HCT116 (cell line): Measurements from ENCODE around the gene PRKAG2. TPM values are rescaled to one million over a fixed set of nuclear protein-coding genes. Genes with fewer than 3 reads are reported as not detected.

Experiments used
- ATAC-seq: fragments of 200-7000 bp; cut with Tn5 transposase; 2 replicates; pipeline ENCODE4 v1.9.1; 2020; ENCODE audit warnings: mild to moderate bottlenecking, moderate library complexity
- BruUV-seq: library from RNA; stranded (reverse); fragments of 400-500 nt; replicated peaks from 2 replicates; lab custom pipeline; 2021; lab: Mats Ljungman, UMichigan
- CTCF ChIA-PET: fragments of 300-600 bp; sonication (Branson Sonifier 250); formaldehyde crosslinking; loops from one replicate; lab custom pipeline; 2021; ENCODE audit warnings: antibody characterized with exemption; lab: Charles Lee
- POLR2A ChIA-PET: fragments of 300-600, 350-600 bp; sonication (Branson Sonifier 250); formaldehyde crosslinking; loops from one replicate; lab custom pipeline; 2021; ENCODE audit warnings: antibody characterized with exemption; lab: Charles Lee
- RAD21 ChIA-PET, 2 experiments: fragments of 300-600 bp; sonication (Branson Sonifier 250); formaldehyde crosslinking; loops; one replicate each; lab custom pipeline; 2023; ENCODE audit warnings: low total read pairs in 2 of 2; ENCODE audit not compliant: uncharacterized antibody in 2 of 2, unreplicated experiment in 2 of 2, low non-redundant PET in 1 of 2; lab: Charles Lee
- DNase-seq: peaks from one replicate; pipeline ENCODE4 v3.0.0-alpha.2; 2010; ENCODE audit warnings: low read depth, low spot score
- H2AFZ ChIP-seq: fragments of 200-600 bp; shearing (Covaris generic), sonication (generic); 2 replicates; pipeline ENCODE4 v1.6.1; 2017; ENCODE audit warnings: low read depth, mixed run types, mixed read lengths, antibody characterized with exemption, low read length; ENCODE audit not compliant: poor library complexity, severe bottlenecking
- H3K27ac ChIP-seq: 2 replicates; pipeline ENCODE4 v1.5.1; 2012; ENCODE audit warnings: low read depth, low read length
- H3K27me3 ChIP-seq: fragments of 200-600 bp; sonication (generic); 2 replicates; pipeline ENCODE4 v1.6.1; 2016; ENCODE audit warnings: mixed run types, low read length, mixed read lengths; ENCODE audit not compliant: insufficient read depth
- H3K36me3 ChIP-seq, 2 experiments: fragments of 200-500 bp in 1 of 2; fragments of 200-600 bp in 1 of 2; sonication (Bioruptor generic) in 1 of 2; sonication (generic) in 1 of 2; 2 replicates each; pipeline versions ENCODE4 v1.5.1 to v1.6.1; 2014 to 2016; ENCODE audit warnings: low read length in 2 of 2, inconsistent platforms in 1 of 2, mixed read lengths in 1 of 2, mixed run types in 1 of 2; ENCODE audit not compliant: insufficient read depth in 2 of 2, control insufficient read depth in 1 of 2
- H3K4me1 ChIP-seq, 2 experiments: fragments of 200-600 bp in 1 of 2; sonication (generic) in 1 of 2; 2 replicates each; pipeline versions ENCODE4 v1.5.1 to v1.6.1; 2012 to 2017; ENCODE audit warnings: low read length in 2 of 2, inconsistent platforms in 1 of 2, mild to moderate bottlenecking in 1 of 2, mixed read lengths in 1 of 2, mixed run types in 1 of 2, moderate library complexity in 1 of 2; ENCODE audit not compliant: insufficient read depth in 2 of 2, control insufficient read depth in 1 of 2
- H3K4me2 ChIP-seq: fragments of 200-600 bp; sonication (generic); 2 replicates; pipeline ENCODE4 v1.6.1; 2017; ENCODE audit warnings: mixed run types, low read length, mixed read lengths
- H3K4me3 ChIP-seq, 2 experiments: fragments of 200-600 bp in 1 of 2; sonication (generic) in 1 of 2; replicated peaks in 1 of 2; 2 replicates each; pipeline ENCODE4 v1.5.1; 2011 to 2016; ENCODE audit warnings: low read length in 2 of 2, control low read depth in 1 of 2, low read depth in 1 of 2, mild to moderate bottlenecking in 1 of 2, mixed read lengths in 1 of 2, mixed run types in 1 of 2
- H3K79me2 ChIP-seq: fragments of 200-600 bp; sonication (generic); 2 replicates; pipeline ENCODE4 v1.6.1; 2017; ENCODE audit warnings: mild to moderate bottlenecking, mixed run types, low read length, moderate library complexity, mixed read lengths; ENCODE audit not compliant: insufficient read depth
- H3K9ac ChIP-seq: fragments of 200-600 bp; sonication (generic); 2 replicates; pipeline ENCODE4 v1.6.1; 2016; ENCODE audit warnings: low read length, mixed read lengths
- H3K9me2 ChIP-seq: fragments of 200-600 bp; sonication (generic), shearing (Covaris generic); 2 replicates; pipeline ENCODE4 v1.6.1; 2017; ENCODE audit warnings: mixed run types, mild to moderate bottlenecking, moderate library complexity; ENCODE audit not compliant: insufficient read depth
- H3K9me3 ChIP-seq, 2 experiments: fragments of 200-500 bp in 1 of 2; fragments of 200-600 bp in 1 of 2; sonication (Bioruptor generic) in 1 of 2; sonication (generic) in 1 of 2; 2 replicates each; pipeline ENCODE4 v1.6.1; 2014 to 2017; ENCODE audit warnings: low read length in 2 of 2, mixed read lengths in 2 of 2, inconsistent platforms in 1 of 2, low read depth in 1 of 2, mild to moderate bottlenecking in 1 of 2, mixed run types in 1 of 2, moderate library complexity in 1 of 2; ENCODE audit not compliant: control insufficient read depth in 1 of 2, insufficient read depth in 1 of 2
- H4K20me1 ChIP-seq: fragments of 200-600 bp; sonication (generic), shearing (Covaris generic); 2 replicates; pipeline ENCODE4 v1.6.1; 2017; ENCODE audit warnings: mixed run types, mild to moderate bottlenecking, moderate library complexity; ENCODE audit not compliant: insufficient read depth
- CBX3 ChIP-seq: IDR thresholded peaks from 2 replicates; pipeline ENCODE4 v1.6.1; 2012; ENCODE audit warnings: low read depth
- CEBPB ChIP-seq: IDR thresholded peaks from 2 replicates; pipeline ENCODE4 v1.6.1; 2012; ENCODE audit warnings: low read depth
- CTCF ChIP-seq, 3 experiments: fragments of 200-600 bp in 1 of 3; sonication (generic) in 1 of 3; IDR thresholded peaks in 2 of 3; conservative IDR thresholded peaks in 1 of 3; 2 replicates each; pipeline ENCODE4 v1.5.1; 2012 to 2017; ENCODE audit warnings: low read depth in 2 of 3, low read length in 2 of 3, antibody characterized with exemption in 1 of 3, borderline replicate concordance in 1 of 3, control low read depth in 1 of 3, mild to moderate bottlenecking in 1 of 3, mixed read lengths in 1 of 3, mixed run types in 1 of 3, moderate library complexity in 1 of 3; ENCODE audit not compliant: insufficient read depth in 1 of 3
- ELF1 ChIP-seq: IDR thresholded peaks from 2 replicates; pipeline ENCODE4 v1.6.1; 2012; ENCODE audit warnings: low read depth, borderline replicate concordance
- EZH2 ChIP-seq: fragments of 200-600 bp; sonication (generic); IDR thresholded peaks from 2 replicates; pipeline ENCODE4 v1.6.1; 2017; ENCODE audit warnings: antibody characterized with exemption, mixed run types
- FOSL1 ChIP-seq: IDR thresholded peaks from 2 replicates; pipeline ENCODE4 v1.6.1; 2012; ENCODE audit warnings: low read depth
- JUND ChIP-seq: IDR thresholded peaks from 2 replicates; pipeline ENCODE4 v1.6.1; 2012
- MAX ChIP-seq: IDR thresholded peaks from 2 replicates; pipeline ENCODE4 v1.6.1; 2012
- RAD21 ChIP-seq: IDR thresholded peaks from 2 replicates; pipeline ENCODE4 v1.6.1; 2012; ENCODE audit warnings: low read depth, mild to moderate bottlenecking
- ZFX ChIP-seq: fragments of 450-650 bp; IDR thresholded peaks from 2 replicates; pipeline ENCODE4 v1.6.1; 2017
- ZNF274 ChIP-seq: fragments of 200-500 bp; sonication (Bioruptor generic); IDR thresholded peaks from 2 replicates; pipeline ENCODE4 v1.6.1; 2014; ENCODE audit warnings: mild to moderate bottlenecking, low read depth, low read length, inconsistent platforms
- intact Hi-C: fragments of 100-400 bp; cut with micrococcal nuclease; formaldehyde crosslinking; loops from 2 replicates; pipeline ENCODE4 v1.10.0; 2022
- total RNA-seq: library from RNA; stranded (reverse); gene quantifications from one replicate; pipeline ENCODE4 v1.2.1, GENCODE V29; 2021; ENCODE audit not compliant: unreplicated experiment
- TF ChIP-seq, protein P1 (sequence below): IDR thresholded peaks from 2 replicates; pipeline ENCODE4 v1.6.1; 2012
- TF ChIP-seq, protein P2 (sequence below): IDR thresholded peaks from 2 replicates; pipeline ENCODE4 v1.6.1; 2011; ENCODE audit warnings: mild to moderate bottlenecking, low read length, moderate library complexity; ENCODE audit not compliant: insufficient replicate concordance; ENCODE audit errors: extremely low read depth

Gene PRKAG2
- total RNA-seq, 1 experiment from 2014 or later: 23.6 TPM

- TF ChIP-seq CTCF (IDR thresholded peaks at IDR 0.05 in 2 of 3, conservative IDR thresholded peaks at IDR 0.05 in 1 of 3; ENCODE audit: borderline replicate concordance in 1 of 3, insufficient read depth in 1 of 3, low read depth in 2 of 3, low read length in 2 of 3): no peak
Measured at GRCh38 chr7:151871189-151871735, 5.7 kb downstream of the PRKAG2 start (continued).

DNA sequence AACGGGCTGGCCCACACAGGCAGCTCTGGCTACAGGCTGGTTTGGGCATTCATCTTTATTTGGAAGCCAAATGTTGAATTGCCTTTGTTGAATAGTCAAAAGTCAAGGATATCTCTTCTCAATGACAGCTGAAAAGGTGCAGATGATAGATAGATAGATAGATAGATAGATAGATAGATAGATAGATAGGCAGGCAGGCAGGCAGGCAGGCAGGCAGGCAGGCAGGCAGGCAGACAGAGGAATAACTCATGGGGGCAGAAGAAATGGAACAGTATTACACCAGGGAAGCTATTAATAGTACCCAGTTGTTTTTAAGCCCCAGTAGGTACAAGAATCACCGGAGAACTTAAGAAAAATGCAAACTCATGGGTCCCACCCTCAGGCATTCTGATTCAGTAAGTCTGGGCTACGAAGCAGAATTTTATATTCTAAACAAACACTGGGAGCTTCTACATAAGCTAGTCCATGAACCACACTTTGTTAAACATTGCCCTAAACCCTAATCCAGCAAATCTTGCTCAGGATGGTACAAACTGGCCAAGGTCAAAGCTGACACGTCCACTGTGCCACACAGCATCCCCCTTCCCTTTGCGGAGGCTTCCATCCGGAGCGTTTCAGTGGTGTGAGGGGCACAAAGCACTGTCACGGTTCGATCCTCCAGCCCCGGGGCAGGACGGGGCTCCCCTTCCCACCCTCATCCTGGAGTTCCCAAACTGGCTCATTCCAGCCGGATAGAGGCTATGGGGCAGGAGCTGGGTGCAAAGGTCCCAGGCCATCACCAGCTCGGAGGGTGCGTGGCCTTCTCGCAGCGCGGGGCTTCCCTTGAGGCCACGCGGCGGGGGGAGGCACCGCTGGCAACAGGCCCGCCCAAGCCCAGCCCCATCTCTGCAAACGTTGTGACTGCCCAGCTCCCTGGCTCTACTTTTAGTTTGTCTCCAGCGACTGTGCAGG, 6.7 kb downstream of the PRKAG2 start:
- ChIA-PET RAD21 (no interaction called here), POLR2A (no interaction called here), CTCF (no interaction called here)
- Histone ChIP-seq H3K27me3 (no peaks in the 10 kb centered on the region), H3K9ac (no peak overlapping the region), H3K9me2 (no peaks in the 10 kb centered on the region), H3K4me2 (no peak overlapping the region), H4K20me1 (no peaks in the 10 kb centered on the region), H2AFZ (no peak overlapping the region), H3K27ac (no peak overlapping the region), H3K4me1 (peaks cover 6 to 9% of the 10 kb centered on the region in 2 experiments; a peak in 3 of 4 replicates), H3K79me2 (no peaks in the 10 kb centered on the region), H3K4me3 (no peak overlapping the region), H3K36me3 (no peaks in the 10 kb centered on the region), H3K9me3 (no peaks in the 10 kb centered on the region)
- TF ChIP-seq JUND (no peak), RAD21 (no peak), FOSL1 (no peak), ZFX (no peak), CTCF (IDR thresholded peaks at IDR 0.05 in 2 of 3, conservative IDR thresholded peaks at IDR 0.05 in 1 of 3; ENCODE audit: borderline replicate concordance in 1 of 3, insufficient read depth in 1 of 3, low read depth in 2 of 3, low read length in 2 of 3) (no peak), ZNF274 (no peak), ELF1 (no peak), CEBPB (no peak), CBX3 (no peak), EZH2 (no peak), MAX (no peak)
- TF ChIP-seq, protein P1, sequence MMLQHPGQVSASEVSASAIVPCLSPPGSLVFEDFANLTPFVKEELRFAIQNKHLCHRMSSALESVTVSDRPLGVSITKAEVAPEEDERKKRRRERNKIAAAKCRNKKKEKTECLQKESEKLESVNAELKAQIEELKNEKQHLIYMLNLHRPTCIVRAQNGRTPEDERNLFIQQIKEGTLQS: no peak
- TF ChIP-seq, protein P2, sequence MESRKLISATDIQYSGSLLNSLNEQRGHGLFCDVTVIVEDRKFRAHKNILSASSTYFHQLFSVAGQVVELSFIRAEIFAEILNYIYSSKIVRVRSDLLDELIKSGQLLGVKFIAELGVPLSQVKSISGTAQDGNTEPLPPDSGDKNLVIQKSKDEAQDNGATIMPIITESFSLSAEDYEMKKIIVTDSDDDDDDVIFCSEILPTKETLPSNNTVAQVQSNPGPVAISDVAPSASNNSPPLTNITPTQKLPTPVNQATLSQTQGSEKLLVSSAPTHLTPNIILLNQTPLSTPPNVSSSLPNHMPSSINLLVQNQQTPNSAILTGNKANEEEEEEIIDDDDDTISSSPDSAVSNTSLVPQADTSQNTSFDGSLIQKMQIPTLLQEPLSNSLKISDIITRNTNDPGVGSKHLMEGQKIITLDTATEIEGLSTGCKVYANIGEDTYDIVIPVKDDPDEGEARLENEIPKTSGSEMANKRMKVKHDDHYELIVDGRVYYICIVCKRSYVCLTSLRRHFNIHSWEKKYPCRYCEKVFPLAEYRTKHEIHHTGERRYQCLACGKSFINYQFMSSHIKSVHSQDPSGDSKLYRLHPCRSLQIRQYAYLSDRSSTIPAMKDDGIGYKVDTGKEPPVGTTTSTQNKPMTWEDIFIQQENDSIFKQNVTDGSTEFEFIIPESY: no peak
- DNase-seq: no peak
- intact Hi-C loops: no loop called here
- no peak for ATAC-seq
- BruUV-seq: no TSS peak
